HepG2 (cell line): ENCODE results near the gene CRYBA2. TPM values are rescaled to one million over a fixed set of nuclear protein-coding genes. Genes with fewer than 3 reads are reported as not detected.

Experiments
- ATF2 ChIP-seq: sonication (generic); formaldehyde crosslinking; IDR thresholded peaks from 2 replicates; pipeline ENCODE4 v1.4.0; 2020; ENCODE audit warnings: missing genetic modification reagents
- ELF3 ChIP-seq: IDR thresholded peaks from 2 replicates; pipeline ENCODE4 v1.6.1; 2016; ENCODE audit warnings: missing genetic modification reagents, missing compliant biosample characterization
- HDAC2 ChIP-seq: sonication (generic); formaldehyde crosslinking; IDR thresholded peaks from 2 replicates; pipeline ENCODE4 v1.4.0; 2020; ENCODE audit warnings: missing genetic modification reagents
- HNRNPLL ChIP-seq: fragments of 200-400 bp; formaldehyde crosslinking; IDR thresholded peaks from 2 replicates; pipeline ENCODE4 v1.6.1; 2017; ENCODE audit warnings: mild to moderate bottlenecking, low read depth, low read length; ENCODE audit not compliant: poor library complexity, severe bottlenecking
- KDM2A ChIP-seq: sonication (generic); formaldehyde crosslinking; IDR thresholded peaks from 2 replicates; pipeline ENCODE4 v1.4.0; 2020; ENCODE audit warnings: low read depth, missing genetic modification reagents, borderline replicate concordance
- NFIB ChIP-seq: sonication (generic); formaldehyde crosslinking; IDR thresholded peaks from 2 replicates; pipeline ENCODE4 v1.9.0; 2021; ENCODE audit warnings: missing genetic modification reagents, mild to moderate bottlenecking, borderline replicate concordance
- NR2F1 ChIP-seq, 2 experiments: fragments of 450-650 bp in 1 of 2; formaldehyde crosslinking in 1 of 2; IDR thresholded peaks; 2 replicates each; pipeline versions ENCODE4 v1.5.0 to v1.6.1; 2016 to 2020; ENCODE audit warnings: mild to moderate bottlenecking in 1 of 2, missing compliant biosample characterization in 1 of 2, missing genetic modification reagents in 1 of 2, moderate library complexity in 1 of 2
- RBM39 ChIP-seq: fragments of 200-400 bp; formaldehyde crosslinking; IDR thresholded peaks from one replicate; pipeline ENCODE4 v1.6.1; 2018; ENCODE audit warnings: antibody characterized with exemption, mild to moderate bottlenecking, low read depth, low read length; ENCODE audit not compliant: poor library complexity, severe bottlenecking
- RERE ChIP-seq: IDR thresholded peaks from 2 replicates; pipeline ENCODE4 v1.6.1; 2016; ENCODE audit warnings: low read depth, missing genetic modification reagents, missing compliant biosample characterization
- SMARCE1 ChIP-seq: fragments of 450-650 bp; IDR thresholded peaks from 2 replicates; pipeline ENCODE4 v1.6.1; 2017; ENCODE audit warnings: borderline replicate concordance
- SP1 ChIP-seq, 2 experiments: fragments of 450-650 bp in 1 of 2; sonication (generic) in 1 of 2; formaldehyde crosslinking in 1 of 2; IDR thresholded peaks; 2 replicates each; pipeline versions ENCODE4 v1.4.0 to v1.6.1; 2016 to 2020; ENCODE audit warnings: missing genetic modification reagents in 1 of 2
- TBX3 ChIP-seq: fragments of 450-650 bp; IDR thresholded peaks from 2 replicates; pipeline ENCODE4 v1.6.1; 2017; ENCODE audit warnings: antibody characterized with exemption, mild to moderate bottlenecking, inconsistent platforms, borderline replicate concordance
- U2AF1 ChIP-seq: fragments of 200-400 bp; formaldehyde crosslinking; optimal IDR thresholded peaks from 2 replicates; pipeline ENCODE3; 2017; ENCODE audit warnings: mild to moderate bottlenecking, low read depth, low read length
- ZBTB33 ChIP-seq: sonication (generic); formaldehyde crosslinking; IDR thresholded peaks from 2 replicates; pipeline ENCODE4 v1.4.0; 2020; ENCODE audit warnings: missing genetic modification reagents
- ZNF12 ChIP-seq: sonication (generic); formaldehyde crosslinking; IDR thresholded peaks from 2 replicates; pipeline ENCODE4 v1.5.0; 2020; ENCODE audit warnings: missing genetic modification reagents
- ZNF562 ChIP-seq: sonication (generic); formaldehyde crosslinking; IDR thresholded peaks from 2 replicates; pipeline ENCODE4 v1.8.0; 2022; ENCODE audit warnings: missing genetic modification reagents, borderline replicate concordance
- ZNF564 ChIP-seq: sonication (generic); formaldehyde crosslinking; IDR thresholded peaks from 2 replicates; pipeline ENCODE4 v1.8.1; 2023; ENCODE audit warnings: mild to moderate bottlenecking, missing genetic modification reagents
- polyA plus RNA-seq, 8 experiments: library from polyadenylated mRNA; depleted of rRNA in 3 of 8; stranded (reverse) in 7 of 8; unstranded in 1 of 8; fragments of >200 nt; fragmentation: Illumina TruSeq in 4 of 8; extraction: Trizol in 4 of 8; gene quantifications; 2 replicates each; pipeline versions ENCODE4 v1.2.1 to v1.2.3, GENCODE V29; 2011 to 2016; ENCODE audit warnings: low read depth in 4 of 8, missing spikeins in 1 of 8, mixed read lengths in 1 of 8; ENCODE audit not compliant: insufficient read depth in 1 of 8
- total RNA-seq, 5 experiments: library from RNA; depleted of rRNA; stranded (reverse); fragments of >200 nt; fragmentation: Illumina TruSeq; extraction: Trizol; gene quantifications; 2 replicates each; pipeline ENCODE4 v1.2.3, GENCODE V29; 2016; ENCODE audit warnings: low read depth in 1 of 5
- TF ChIP-seq, protein P1 (sequence below): sonication (generic); formaldehyde crosslinking; IDR thresholded peaks from 2 replicates; pipeline ENCODE4 v1.4.0; 2020; ENCODE audit warnings: mild to moderate bottlenecking, missing genetic modification reagents

Gene CRYBA2
- total and polyA plus RNA-seq, 2 of the 13 experiments (the other 11 are each of a cell fraction or from before 2014, with no cell fraction given) = not detected

DNA sequence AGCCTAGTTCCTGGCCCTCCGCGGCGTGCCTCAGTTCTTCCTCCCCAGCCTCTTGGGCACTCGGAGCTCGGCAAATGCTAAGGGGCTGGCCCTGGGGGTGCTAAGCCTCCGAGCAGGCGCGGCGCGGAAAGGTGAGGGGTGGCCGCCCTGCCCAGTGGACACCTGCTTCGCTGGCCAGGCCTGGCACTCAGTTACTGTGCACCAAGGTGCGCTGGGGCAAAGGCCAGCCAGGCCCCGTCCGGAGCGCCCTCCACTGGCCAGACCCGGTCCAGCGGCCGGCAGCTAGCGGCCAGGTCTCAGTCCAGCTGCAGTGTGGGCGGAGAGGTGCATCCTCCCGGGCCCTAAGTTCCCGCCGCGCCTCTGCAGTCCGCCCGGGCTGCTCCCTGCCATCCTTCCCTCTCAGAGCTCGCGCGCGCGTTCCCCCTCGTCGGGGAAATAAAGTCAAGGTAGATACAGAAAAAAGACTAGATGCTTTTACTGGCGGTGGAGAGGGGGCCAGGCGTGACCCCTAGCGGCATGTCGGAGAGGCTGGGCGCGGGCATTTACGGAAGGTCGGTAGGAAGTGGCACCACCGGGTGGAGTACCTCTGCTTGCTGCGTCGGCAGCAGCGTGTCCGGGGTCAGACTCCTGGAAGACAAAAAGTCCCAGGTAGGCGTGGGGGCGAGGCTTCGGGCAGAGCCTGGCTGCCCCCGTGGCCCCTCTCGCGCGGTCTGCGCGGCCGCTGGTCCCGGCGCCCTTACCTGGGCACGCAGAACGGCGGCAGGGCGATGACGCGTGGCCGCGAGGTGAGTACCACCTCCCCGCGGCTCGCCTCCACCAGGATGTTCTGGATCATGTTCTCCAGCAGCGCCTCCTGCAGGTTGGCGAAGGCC is 9.4 kb upstream of the CRYBA2 start (continued):
- TF ChIP-seq ZNF562 (CRISPR knock-in tag) (no peak), RBM39 (peak; percentile 28), NR2F1 (CRISPR knock-in tag; IDR thresholded peaks at IDR 0.05) (no peak; a peak in 1 of 4 replicates), ZNF564 (CRISPR knock-in tag) (peak; percentile 67; the same call in 1 of the 2 replicates), HDAC2 (CRISPR knock-in tag) (peak; percentile 11; the same call in 1 of the 2 replicates), ELF3 (CRISPR knock-in tag) (peak; percentile 38; the same call in 1 of the 2 replicates), RERE (CRISPR knock-in tag) (no peak), SMARCE1 (no peak), U2AF1 (peak; percentile 30), TBX3 (no peak), SP1 (IDR thresholded peaks at IDR 0.05) (no peak), SP1 (CRISPR knock-in tag; IDR thresholded peaks at IDR 0.05) (peak; percentile 29; the same call in 1 of the 2 replicates), HNRNPLL (peak; percentile 60), ATF2 (CRISPR knock-in tag) (0 out of 2 replicates have a peak, but pooled peaks have one; percentile 12), ZNF12 (CRISPR knock-in tag) (no peak), KDM2A (peak; percentile 57; the same call in 1 of the 2 replicates), ZBTB33 (CRISPR knock-in tag) (peak; percentile 62; the same call in 1 of the 2 replicates), NFIB (CRISPR knock-in tag) (no peak)
- TF ChIP-seq, protein P1, sequence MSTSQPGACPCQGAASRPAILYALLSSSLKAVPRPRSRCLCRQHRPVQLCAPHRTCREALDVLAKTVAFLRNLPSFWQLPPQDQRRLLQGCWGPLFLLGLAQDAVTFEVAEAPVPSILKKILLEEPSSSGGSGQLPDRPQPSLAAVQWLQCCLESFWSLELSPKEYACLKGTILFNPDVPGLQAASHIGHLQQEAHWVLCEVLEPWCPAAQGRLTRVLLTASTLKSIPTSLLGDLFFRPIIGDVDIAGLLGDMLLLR (CRISPR knock-in tag) = 0 out of 2 replicates have a peak, but pooled peaks have one; percentile 34
